Measurements from ENCODE around the gene NEU4.
"Not testable (repeated sequence)": the region's sequence is repeated elsewhere in the genome, so short reads cannot be mapped to it uniquely, and the experiment has no call there.

The NEU4 gene

DNA sequence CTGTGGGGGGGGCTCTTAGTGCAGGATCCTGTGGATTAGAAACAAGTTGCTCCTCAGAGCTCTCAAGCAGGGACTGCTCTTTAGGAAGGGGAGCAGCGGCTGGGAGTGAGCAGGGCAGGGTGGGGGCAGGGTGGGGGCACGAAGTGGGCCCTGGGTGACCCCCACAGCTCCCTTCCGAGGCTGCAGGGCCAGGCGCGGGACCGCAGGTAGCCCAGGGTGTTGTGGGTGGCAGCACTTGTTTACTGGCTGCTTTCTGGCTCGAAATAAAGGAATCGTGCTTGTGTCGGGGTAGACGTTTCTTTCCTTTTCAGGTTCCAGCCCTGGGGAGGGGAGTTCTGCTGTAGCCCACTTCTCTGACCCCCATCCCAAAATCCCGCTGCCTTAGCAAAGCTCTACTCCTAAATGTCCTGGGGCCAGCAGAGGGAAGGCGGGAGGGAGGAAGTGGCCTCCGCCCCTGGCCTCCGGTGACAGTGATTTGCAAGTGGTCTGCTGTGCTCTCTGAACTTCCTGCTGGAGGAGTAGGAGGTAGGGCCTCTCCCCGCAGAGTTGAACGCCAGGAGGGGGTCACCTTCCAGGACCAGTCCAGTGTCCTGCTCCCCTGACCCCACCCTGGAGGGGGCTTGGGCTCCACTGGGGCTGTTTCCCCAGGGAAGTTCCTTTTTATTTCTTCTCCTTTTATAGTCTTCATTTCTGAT lies 8.3 kb downstream of the NEU4 start:
- in situ Hi-C loops (cut with HindIII; ENCODE audit: low sequenced_read_pairs), result no loop called here
- TF ChIP-seq, protein P1, sequence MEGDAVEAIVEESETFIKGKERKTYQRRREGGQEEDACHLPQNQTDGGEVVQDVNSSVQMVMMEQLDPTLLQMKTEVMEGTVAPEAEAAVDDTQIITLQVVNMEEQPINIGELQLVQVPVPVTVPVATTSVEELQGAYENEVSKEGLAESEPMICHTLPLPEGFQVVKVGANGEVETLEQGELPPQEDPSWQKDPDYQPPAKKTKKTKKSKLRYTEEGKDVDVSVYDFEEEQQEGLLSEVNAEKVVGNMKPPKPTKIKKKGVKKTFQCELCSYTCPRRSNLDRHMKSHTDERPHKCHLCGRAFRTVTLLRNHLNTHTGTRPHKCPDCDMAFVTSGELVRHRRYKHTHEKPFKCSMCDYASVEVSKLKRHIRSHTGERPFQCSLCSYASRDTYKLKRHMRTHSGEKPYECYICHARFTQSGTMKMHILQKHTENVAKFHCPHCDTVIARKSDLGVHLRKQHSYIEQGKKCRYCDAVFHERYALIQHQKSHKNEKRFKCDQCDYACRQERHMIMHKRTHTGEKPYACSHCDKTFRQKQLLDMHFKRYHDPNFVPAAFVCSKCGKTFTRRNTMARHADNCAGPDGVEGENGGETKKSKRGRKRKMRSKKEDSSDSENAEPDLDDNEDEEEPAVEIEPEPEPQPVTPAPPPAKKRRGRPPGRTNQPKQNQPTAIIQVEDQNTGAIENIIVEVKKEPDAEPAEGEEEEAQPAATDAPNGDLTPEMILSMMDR (IDR thresholded peaks at IDR 0.05; ENCODE audit: low read depth, low read length, missing control alignments), result no peak
- no peak for DNase-seq (ENCODE audit: low read depth)
- H3K4me3 ChIP-seq (ENCODE audit: low read depth, low read length), result no peak overlapping the region

DNA sequence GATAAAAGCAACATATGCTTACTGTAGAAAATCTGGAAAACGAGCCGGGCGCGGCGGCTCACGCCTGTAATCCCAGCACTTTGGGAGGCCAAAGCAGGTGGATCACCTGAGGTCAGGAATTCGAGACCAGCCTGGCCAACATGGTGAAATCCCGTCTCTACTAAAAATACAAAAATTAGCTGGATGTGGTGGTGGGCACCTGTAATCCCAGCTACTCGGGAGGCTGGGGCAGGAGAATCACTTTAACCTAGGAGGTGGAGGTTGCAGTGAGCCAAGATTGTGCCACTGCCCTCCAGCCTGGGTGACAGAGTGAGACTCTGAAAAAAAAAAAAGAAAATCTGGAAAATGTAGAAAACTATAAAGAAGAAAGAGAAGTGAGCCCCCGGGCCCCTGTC lies 8.8 kb downstream of the NEU4 start:
- DNase-seq (ENCODE audit: low read depth); H3K4me3 ChIP-seq (ENCODE audit: low read depth, low read length); in situ Hi-C loops (cut with HindIII; ENCODE audit: low sequenced_read_pairs): not testable (repeated sequence)

DNA sequence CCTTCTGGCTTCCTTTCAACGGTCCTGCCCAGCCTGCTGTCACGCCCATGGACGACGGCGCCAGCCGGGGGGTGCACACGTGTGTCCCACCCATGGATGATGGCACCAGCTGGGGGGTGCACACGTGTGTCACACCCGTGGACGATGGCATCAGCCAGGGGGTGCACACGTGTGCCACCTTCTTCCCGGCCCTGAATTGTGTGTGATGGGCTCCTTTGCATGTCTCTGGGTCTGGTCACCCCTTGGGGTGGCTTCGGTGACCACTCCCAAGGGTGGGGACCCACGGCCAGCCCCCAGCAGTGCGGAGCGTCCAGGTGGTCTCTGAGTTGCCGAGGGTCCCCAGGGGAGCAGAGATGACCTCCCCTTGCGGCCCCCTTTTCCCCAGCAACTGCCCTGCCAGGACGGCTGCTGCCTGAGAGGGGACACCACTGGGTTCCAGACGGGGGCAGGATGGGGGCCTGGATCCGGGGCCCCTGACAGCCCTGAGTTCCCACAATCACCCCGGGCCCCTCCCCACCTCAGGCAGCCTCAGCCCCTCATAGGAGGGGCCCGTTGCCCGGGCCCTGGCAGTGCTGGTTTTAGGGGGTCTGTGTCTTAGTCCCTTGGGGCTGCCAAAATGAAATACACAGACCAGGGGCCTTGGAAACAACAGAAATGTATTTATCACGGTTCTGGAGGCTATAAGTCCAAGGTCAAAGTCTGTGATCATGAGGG lies 9.4 kb downstream of the NEU4 start:
- TF ChIP-seq, protein P1 (IDR thresholded peaks at IDR 0.05; ENCODE audit: low read depth, low read length, missing control alignments), result no peak
- DNase-seq (ENCODE audit: low read depth), result no peak
- in situ Hi-C loops (cut with HindIII; ENCODE audit: low sequenced_read_pairs), result no loop called here
- no peak overlapping the region for H3K4me3 ChIP-seq (ENCODE audit: low read depth, low read length)

DNA sequence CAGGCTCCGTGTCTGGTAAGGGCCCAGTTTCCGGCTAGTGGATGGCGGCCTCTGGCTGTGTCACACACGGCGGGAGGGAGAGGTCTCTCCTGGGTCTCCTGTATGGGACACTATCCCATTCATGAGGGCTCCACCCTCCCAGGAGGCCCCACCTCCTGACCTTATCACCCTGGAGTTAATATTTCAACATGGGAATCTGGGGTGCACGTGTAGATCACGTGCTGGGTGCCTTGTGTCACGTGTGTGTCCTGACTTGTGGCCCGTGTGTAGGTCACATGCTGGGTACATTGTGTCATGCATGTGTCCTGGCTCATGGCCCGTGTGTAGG lies 9.9 kb downstream of the NEU4 start:
- in situ Hi-C loops (cut with HindIII; ENCODE audit: low sequenced_read_pairs), result no loop called here
- no peak overlapping the region for H3K4me3 ChIP-seq (ENCODE audit: low read depth, low read length)
- TF ChIP-seq, protein P1 (IDR thresholded peaks at IDR 0.05; ENCODE audit: low read depth, low read length, missing control alignments), result no peak
- no peak for DNase-seq (ENCODE audit: low read depth)

DNA sequence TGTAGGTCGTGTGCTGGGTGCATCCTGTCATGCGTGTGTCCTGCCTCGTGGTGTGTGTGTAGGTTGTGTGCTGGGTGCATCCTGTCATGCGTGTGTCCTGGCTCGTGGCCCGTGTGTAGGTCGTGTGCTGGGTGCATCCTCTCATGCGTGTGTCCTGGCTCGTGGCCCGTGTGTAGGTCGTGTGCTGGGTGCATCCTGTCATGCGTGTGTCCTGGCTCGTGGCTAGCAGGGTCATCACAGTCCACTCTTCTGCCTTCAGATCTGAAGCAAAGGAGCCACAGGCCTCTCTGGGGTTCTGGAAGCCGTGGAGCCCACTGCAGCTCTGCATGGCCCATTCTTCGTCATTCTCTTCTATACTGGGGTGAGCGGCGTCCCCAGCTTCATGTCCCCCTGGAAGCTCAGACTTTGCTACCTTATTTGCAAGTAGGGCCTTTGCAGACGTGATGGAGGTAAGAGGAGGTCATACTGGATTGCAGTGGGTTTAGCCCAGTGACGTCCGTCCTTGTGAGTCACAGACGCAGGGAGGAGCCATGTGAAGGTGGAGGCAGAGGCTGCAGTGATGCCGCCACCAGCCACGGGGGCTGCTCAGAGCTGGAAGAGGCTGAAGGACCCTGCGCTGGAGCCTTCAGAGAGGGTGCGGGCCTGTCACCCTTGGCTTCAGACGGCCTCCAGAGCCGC lies 11.1 kb downstream of the NEU4 start:
- H3K4me3 ChIP-seq (ENCODE audit: low read depth, low read length); in situ Hi-C loops (cut with HindIII; ENCODE audit: low sequenced_read_pairs); DNase-seq (ENCODE audit: low read depth): not testable (repeated sequence)

DNA sequence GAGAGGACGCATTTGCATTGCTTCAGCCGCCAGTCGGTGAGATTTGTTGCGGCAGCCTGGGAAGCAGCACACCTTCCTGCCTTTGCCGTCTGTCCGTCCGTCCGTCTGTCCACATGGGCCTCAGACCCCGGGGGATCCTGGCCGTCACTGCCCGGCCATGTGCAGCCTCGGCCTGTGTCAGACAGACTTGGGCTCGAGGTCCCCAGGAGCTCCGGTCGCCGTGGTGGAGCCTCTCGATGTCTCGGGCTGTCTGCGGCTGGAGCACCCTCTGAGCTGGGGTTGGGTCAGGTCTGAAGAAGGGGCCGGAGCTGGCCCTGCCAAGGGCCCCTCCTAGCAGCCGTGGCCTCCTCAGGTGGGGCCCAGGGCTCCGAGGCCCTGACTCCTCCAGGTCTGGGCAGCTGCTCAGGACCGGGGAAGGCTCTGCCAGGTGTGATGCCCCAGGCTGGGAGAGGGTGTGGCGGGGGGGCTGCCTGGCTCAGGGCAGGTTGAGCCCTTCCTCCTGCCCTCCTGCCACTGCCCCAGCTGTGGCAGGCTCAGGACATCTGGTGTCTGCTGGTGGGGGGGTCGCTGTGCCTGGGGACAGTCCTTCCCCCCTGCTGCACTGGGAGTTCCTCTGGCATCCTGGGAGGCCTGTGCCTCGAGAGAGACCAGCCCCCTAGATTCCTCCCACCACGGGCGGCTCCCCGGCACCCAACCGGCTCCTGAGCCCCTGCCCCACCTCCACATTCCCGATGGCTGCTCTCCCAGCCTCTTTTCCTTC lies 11.8 kb downstream of the NEU4 start:
- no peak for DNase-seq (ENCODE audit: low read depth)
- no peak overlapping the region for H3K4me3 ChIP-seq (ENCODE audit: low read depth, low read length)
- TF ChIP-seq, protein P1 (IDR thresholded peaks at IDR 0.05; ENCODE audit: low read depth, low read length, missing control alignments), result no peak
- in situ Hi-C loops (cut with HindIII; ENCODE audit: low sequenced_read_pairs), result no loop called here

DNA sequence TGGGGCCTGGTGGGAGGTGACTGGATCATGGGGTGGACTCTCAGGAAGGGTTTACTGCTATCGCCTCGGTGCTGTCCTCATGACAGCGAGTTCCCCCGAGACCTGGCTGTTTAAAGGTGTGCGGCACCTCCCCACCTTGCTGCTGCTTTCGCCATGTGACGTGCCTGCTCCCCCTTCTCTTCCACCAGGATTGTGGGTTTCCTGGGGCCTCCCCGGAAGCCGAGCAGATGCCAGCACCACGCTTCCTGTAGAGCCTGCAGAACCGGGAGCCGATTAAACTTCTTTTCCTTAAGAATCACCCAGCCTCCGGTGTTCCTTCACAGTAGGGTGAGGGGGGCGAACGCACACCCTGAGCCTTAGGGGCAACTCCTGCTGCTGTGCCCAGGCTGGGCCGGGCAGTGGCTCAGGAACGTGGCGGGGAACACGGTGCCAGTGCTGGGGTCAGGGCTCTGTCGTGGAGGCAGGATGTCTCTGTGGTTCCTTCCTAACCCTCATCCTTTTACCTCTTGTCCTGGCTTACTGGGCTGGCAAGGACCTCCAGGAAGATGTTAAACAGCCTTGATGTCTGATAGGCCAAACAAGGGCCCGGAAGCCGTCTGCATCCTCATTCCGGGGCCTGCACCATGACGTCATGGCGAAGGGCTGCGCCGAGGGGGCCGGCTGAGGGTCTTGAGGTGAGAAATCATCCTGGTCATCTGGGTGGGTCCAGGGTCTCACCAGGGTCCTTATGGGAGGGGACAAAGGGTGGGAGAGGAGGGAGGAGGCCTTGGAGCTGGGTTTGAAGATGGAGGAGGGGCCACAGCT lies 12.7 kb downstream of the NEU4 start:
- TF ChIP-seq, protein P1 (IDR thresholded peaks at IDR 0.05; ENCODE audit: low read depth, low read length, missing control alignments), result no peak
- DNase-seq (ENCODE audit: low read depth), result no peak
- H3K4me3 ChIP-seq (ENCODE audit: low read depth, low read length), result no peak overlapping the region
- in situ Hi-C loops (cut with HindIII; ENCODE audit: low sequenced_read_pairs), result no loop called here
